MM.1S (cell line): ENCODE results near the gene USP32.

Experiments used
- DNase-seq: peaks from one replicate; pipeline ENCODE4 v3.0.0-alpha.2; 2015
- H2AFZ ChIP-seq: fragments of 300-600 bp; sonication (generic); 2 replicates; pipeline ENCODE4 v1.6.0; 2016; ENCODE audit warnings: antibody characterized with exemption, low read length
- H3F3A ChIP-seq: fragments of 300-600 bp; sonication (generic); 2 replicates; pipeline ENCODE4 v1.6.1; 2016; ENCODE audit warnings: mild to moderate bottlenecking, antibody characterized with exemption, low read length, moderate library complexity, mixed read lengths; ENCODE audit not compliant: insufficient read depth
- H3K27ac ChIP-seq: fragments of 300-600 bp; sonication (generic); 2 replicates; pipeline ENCODE4 v1.5.1; 2016; ENCODE audit warnings: mild to moderate bottlenecking, low read length
- H3K27me3 ChIP-seq: fragments of 300-600 bp; sonication (generic); replicated peaks from 2 replicates; pipeline ENCODE4 v1.6.0; 2016; ENCODE audit warnings: low read length; ENCODE audit not compliant: insufficient read depth
- H3K36me3 ChIP-seq: fragments of 300-600 bp; sonication (generic); replicated peaks from 2 replicates; pipeline ENCODE4 v1.6.1; 2016; ENCODE audit warnings: mild to moderate bottlenecking, low read length, mixed read lengths; ENCODE audit not compliant: insufficient read depth
- H3K4me1 ChIP-seq: fragments of 300-600 bp; sonication (generic); 2 replicates; pipeline ENCODE4 v1.6.1; 2016; ENCODE audit warnings: low read length, mixed read lengths
- H3K4me2 ChIP-seq: fragments of 300-600 bp; sonication (generic); 2 replicates; pipeline ENCODE4 v1.6.0; 2016; ENCODE audit warnings: low read depth, low read length
- H3K4me3 ChIP-seq: fragments of 300-600 bp; sonication (generic); 2 replicates; pipeline ENCODE4 v1.5.1; 2016; ENCODE audit warnings: low read length, mixed read lengths
- H3K79me2 ChIP-seq: fragments of 300-600 bp; sonication (generic); 2 replicates; pipeline ENCODE4 v1.6.1; 2016; ENCODE audit warnings: mixed run types, low read length, mixed read lengths
- H3K9ac ChIP-seq: fragments of 300-600 bp; sonication (generic); 2 replicates; pipeline ENCODE4 v1.6.1; 2016; ENCODE audit warnings: low read length, mixed read lengths
- H3K9me2 ChIP-seq: fragments of 300-600 bp; sonication (generic); replicated peaks from 2 replicates; pipeline ENCODE4 v1.6.1; 2016; ENCODE audit warnings: mild to moderate bottlenecking, low read length, mixed read lengths; ENCODE audit not compliant: insufficient read depth
- H3K9me3 ChIP-seq: fragments of 300-600 bp; sonication (generic); replicated peaks from 2 replicates; pipeline ENCODE4 v1.6.1; 2016; ENCODE audit warnings: mild to moderate bottlenecking, low read length, mixed read lengths; ENCODE audit not compliant: insufficient read depth
- H4K20me1 ChIP-seq: fragments of 300-600 bp; sonication (generic); 2 replicates; pipeline ENCODE4 v1.6.1; 2016; ENCODE audit warnings: mild to moderate bottlenecking, low read length, moderate library complexity, mixed read lengths; ENCODE audit not compliant: insufficient read depth
- EZH2 ChIP-seq: fragments of 300-600 bp; sonication (generic); optimal IDR thresholded peaks from 2 replicates; pipeline ENCODE3; 2017; ENCODE audit warnings: low read depth, mild to moderate bottlenecking, antibody characterized with exemption, low read length, mixed read lengths
- EZH2phosphoT487 ChIP-seq: fragments of 300-600 bp; sonication (generic); IDR thresholded peaks from 2 replicates; pipeline ENCODE4 v1.6.1; 2018; ENCODE audit warnings: antibody characterized with exemption, low read length
- TF ChIP-seq, protein P1 (sequence below): fragments of 300-600 bp; sonication (generic); IDR thresholded peaks from 2 replicates; pipeline ENCODE4 v1.5.1; 2016; ENCODE audit warnings: antibody characterized with exemption, low read length, mixed read lengths

The USP32 gene

DNA sequence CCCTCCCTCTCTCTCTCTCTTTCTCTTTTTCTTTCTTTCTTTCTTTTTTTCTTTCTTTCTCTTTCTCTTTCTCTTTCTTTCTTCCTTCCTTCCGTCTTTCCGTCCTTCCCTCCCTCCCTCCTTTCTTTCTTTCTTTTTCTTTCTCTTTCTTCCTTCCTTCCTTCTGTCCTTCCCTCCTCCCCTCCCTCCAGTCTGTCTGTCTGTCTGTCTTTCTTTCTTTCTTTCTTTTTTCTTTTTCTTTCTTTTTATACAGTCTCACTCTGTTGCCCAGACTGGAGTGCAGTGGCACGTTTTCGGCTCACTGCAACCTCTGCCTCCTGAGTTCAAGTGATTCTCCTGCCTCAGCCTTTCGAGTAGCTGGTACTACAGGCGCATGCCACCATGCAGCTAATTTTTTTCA, 227.8 kb downstream of the USP32 start:
- Histone ChIP-seq H2AFZ (no peak overlapping the region), H3K9me2 (no peaks in the 10 kb centered on the region), H3K36me3 (no peaks in the 10 kb centered on the region), H3F3A (peaks cover 5% of the 10 kb centered on the region; the same call in 1 of the 2 replicates), H3K27ac (no peak overlapping the region), H3K9me3 (no peaks in the 10 kb centered on the region), H3K27me3 (no peaks in the 10 kb centered on the region), H3K79me2 (no peaks in the 10 kb centered on the region), H3K4me2 (no peak overlapping the region), H3K4me3 (no peak overlapping the region), H4K20me1 (no peaks in the 10 kb centered on the region), H3K9ac (no peak overlapping the region), H3K4me1 (peaks cover 15% of the 10 kb centered on the region)
- no peak for DNase-seq
- TF ChIP-seq EZH2phosphoT487 (no peak), EZH2 (no peak)
- TF ChIP-seq, protein P1, sequence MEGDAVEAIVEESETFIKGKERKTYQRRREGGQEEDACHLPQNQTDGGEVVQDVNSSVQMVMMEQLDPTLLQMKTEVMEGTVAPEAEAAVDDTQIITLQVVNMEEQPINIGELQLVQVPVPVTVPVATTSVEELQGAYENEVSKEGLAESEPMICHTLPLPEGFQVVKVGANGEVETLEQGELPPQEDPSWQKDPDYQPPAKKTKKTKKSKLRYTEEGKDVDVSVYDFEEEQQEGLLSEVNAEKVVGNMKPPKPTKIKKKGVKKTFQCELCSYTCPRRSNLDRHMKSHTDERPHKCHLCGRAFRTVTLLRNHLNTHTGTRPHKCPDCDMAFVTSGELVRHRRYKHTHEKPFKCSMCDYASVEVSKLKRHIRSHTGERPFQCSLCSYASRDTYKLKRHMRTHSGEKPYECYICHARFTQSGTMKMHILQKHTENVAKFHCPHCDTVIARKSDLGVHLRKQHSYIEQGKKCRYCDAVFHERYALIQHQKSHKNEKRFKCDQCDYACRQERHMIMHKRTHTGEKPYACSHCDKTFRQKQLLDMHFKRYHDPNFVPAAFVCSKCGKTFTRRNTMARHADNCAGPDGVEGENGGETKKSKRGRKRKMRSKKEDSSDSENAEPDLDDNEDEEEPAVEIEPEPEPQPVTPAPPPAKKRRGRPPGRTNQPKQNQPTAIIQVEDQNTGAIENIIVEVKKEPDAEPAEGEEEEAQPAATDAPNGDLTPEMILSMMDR: no peak

DNA sequence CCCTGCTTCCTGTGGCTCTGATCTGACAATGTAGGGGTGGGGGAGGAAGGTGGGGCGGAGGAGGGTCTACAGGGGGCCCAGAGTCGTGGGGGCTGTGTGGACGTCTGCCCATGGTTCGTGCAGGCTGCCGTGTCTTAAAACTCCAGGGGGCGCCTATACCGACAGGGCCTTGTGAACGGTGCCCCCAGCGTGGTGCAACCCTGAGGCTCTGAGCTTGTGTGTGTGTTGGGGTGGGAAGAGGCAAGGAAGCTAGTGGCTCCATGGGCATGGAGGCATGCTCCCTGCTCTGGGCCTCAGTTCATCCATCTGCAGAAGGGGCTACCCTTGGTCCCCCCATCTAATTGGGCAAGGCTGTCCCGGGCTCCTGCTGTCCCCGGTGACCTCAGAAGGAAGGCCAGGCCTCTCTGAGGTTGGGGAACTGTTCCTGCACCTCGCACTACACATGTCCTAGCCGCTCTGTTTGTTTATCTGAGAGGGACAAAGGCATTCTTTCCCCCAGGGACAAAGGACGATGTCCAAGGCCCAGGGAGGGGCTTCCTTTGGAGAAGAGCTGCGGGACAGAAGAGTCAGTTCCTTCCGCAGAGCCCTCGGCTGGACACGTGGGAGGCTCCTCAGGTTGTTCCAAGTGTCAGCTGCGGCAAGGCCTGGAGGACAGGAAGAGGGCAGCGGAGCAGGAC, 228.7 kb downstream of the USP32 start:
- no peak overlapping the region for H3K4me3 ChIP-seq
- DNase-seq: no peak

DNA sequence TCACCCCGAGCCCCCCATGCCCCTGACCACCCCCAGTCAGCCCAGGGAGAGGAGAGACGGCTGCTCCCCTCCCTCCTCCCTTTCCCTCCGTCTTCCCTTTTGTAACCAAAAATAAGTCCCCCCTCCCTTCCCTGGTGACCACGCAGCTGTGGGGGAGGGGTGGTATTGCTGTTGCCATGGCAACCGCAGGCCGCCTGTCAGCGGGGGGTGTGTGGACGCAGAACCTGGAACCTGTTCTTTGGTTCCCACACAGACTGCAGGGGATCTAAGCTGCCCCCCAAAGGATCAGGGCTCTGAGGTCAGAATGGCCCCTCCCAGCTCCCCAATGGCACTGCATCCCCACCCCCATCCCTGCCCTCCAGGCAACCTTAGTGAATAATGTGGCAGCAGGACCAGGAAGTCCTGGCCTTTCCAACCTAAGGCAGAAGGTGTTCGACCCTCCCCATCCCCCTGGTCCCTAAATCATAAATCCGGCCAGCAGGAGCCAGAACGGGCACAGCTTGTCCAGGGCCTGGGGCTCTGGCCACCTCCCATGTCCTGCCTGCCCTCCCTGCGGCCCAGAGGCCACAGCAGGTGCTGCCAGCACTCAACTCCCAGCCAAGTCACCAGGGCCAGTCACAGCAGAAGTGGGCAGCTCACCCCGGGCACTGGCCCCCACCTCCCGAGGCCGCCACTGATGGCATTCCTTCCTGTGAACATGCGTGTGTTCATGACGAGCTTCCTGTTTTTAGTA, 230.2 kb downstream of the USP32 start:
- no peak overlapping the region for H3K4me2 ChIP-seq
- no peaks in the 10 kb centered on the region for H3K9me3 ChIP-seq
- H3K4me3 ChIP-seq: no peak overlapping the region
- H4K20me1 ChIP-seq: no peaks in the 10 kb centered on the region
- H3K36me3 ChIP-seq: no peaks in the 10 kb centered on the region
- no peak overlapping the region for H3K9ac ChIP-seq
- H3K4me1 ChIP-seq: peaks cover 15% of the 10 kb centered on the region
- H3K9me2 ChIP-seq: no peaks in the 10 kb centered on the region
- peaks cover 5% of the 10 kb centered on the region; the same call in 1 of the 2 replicates for H3F3A ChIP-seq
- TF ChIP-seq EZH2phosphoT487 (no peak), EZH2 (no peak)
- TF ChIP-seq, protein P1: no peak
- no peak overlapping the region for H3K27ac ChIP-seq
- no peak overlapping the region for H2AFZ ChIP-seq
- DNase-seq: no peak
- H3K27me3 ChIP-seq: no peaks in the 10 kb centered on the region
- no peaks in the 10 kb centered on the region for H3K79me2 ChIP-seq

More for the DNA sequence above, 228.7 kb downstream of the USP32 start:
- Histone ChIP-seq H3K27ac (no peak overlapping the region), H3K4me2 (no peak overlapping the region), H4K20me1 (no peaks in the 10 kb centered on the region), H3K4me1 (peaks cover 15% of the 10 kb centered on the region), H3K79me2 (no peaks in the 10 kb centered on the region), H3K36me3 (no peaks in the 10 kb centered on the region), H3K9me2 (no peaks in the 10 kb centered on the region), H3K9me3 (no peaks in the 10 kb centered on the region), H3F3A (peaks cover 5% of the 10 kb centered on the region; the same call in 1 of the 2 replicates), H3K9ac (no peak overlapping the region), H3K27me3 (no peaks in the 10 kb centered on the region), H2AFZ (no peak overlapping the region)
- no peak for TF ChIP-seq EZH2
- no peak for TF ChIP-seq EZH2phosphoT487
- TF ChIP-seq, protein P1: no peak
